Measurements from ENCODE around the gene HBS1L.

The HBS1L gene

GRCh38 chr6:134937426-134937825 lies 117.2 kb downstream of the HBS1L start:
- Histone ChIP-seq H3K4me1 (ENCODE audit: control insufficient read depth, insufficient read depth, low read length) (no peaks in the 10 kb centered on the region), H3K27ac (ENCODE audit: low read length) (no peak overlapping the region), H3K36me3 (ENCODE audit: control insufficient read depth, insufficient read depth, low read length) (no peaks in the 10 kb centered on the region), H3K27me3 (ENCODE audit: control insufficient read depth, insufficient read depth, low read length) (no peaks in the 10 kb centered on the region), H3K9me3 (ENCODE audit: control insufficient read depth, insufficient read depth, low read length) (no peaks in the 10 kb centered on the region), H3K4me3 (ENCODE audit: low read length) (no peak overlapping the region)
- no peak for DNase-seq (ENCODE audit: low read depth, low spot score)
- no CpG with 5 or more reads among the region's 5 CpGs for WGBS (ENCODE audit: insufficient coverage, insufficient read length)

- H3K4me3 ChIP-seq (ENCODE audit: low read length): no peak overlapping the region
Measured at GRCh38 chr6:134936931-134937330, 117.7 kb downstream of the HBS1L start.

GRCh38 chr6:134936476-134936875 lies 118.1 kb downstream of the HBS1L start:
- DNase-seq (ENCODE audit: low read depth, low spot score): no peak
- Histone ChIP-seq H3K27me3 (ENCODE audit: control insufficient read depth, insufficient read depth, low read length) (no peaks in the 10 kb centered on the region), H3K4me3 (ENCODE audit: low read length) (no peak overlapping the region), H3K36me3 (ENCODE audit: control insufficient read depth, insufficient read depth, low read length) (no peaks in the 10 kb centered on the region), H3K4me1 (ENCODE audit: control insufficient read depth, insufficient read depth, low read length) (no peaks in the 10 kb centered on the region), H3K9me3 (ENCODE audit: control insufficient read depth, insufficient read depth, low read length) (no peaks in the 10 kb centered on the region), H3K27ac (ENCODE audit: low read length) (no peak overlapping the region)
- no CpG with 5 or more reads among the region's 5 CpGs for WGBS (ENCODE audit: insufficient coverage, insufficient read length)

More at GRCh38 chr6:134936931-134937330, 117.7 kb downstream of the HBS1L start:
- H3K4me1 ChIP-seq (ENCODE audit: control insufficient read depth, insufficient read depth, low read length): no peaks in the 10 kb centered on the region
- H3K9me3 ChIP-seq (ENCODE audit: control insufficient read depth, insufficient read depth, low read length): no peaks in the 10 kb centered on the region
- no CpG with 5 or more reads among the region's 5 CpGs for WGBS (ENCODE audit: insufficient coverage, insufficient read length)
- no peak overlapping the region for H3K27ac ChIP-seq (ENCODE audit: low read length)
- DNase-seq (ENCODE audit: low read depth, low spot score): no peak
- no peaks in the 10 kb centered on the region for H3K27me3 ChIP-seq (ENCODE audit: control insufficient read depth, insufficient read depth, low read length)
- H3K36me3 ChIP-seq (ENCODE audit: control insufficient read depth, insufficient read depth, low read length): no peaks in the 10 kb centered on the region

GRCh38 chr6:134934793-134935485 lies 119.7 kb downstream of the HBS1L start:
- WGBS (ENCODE audit: insufficient coverage, insufficient read length): no CpG with 5 or more reads among the region's 5 CpGs
- Histone ChIP-seq H3K36me3 (ENCODE audit: control insufficient read depth, insufficient read depth, low read length) (no peaks in the 10 kb centered on the region), H3K4me3 (ENCODE audit: low read length) (no peak overlapping the region), H3K27ac (ENCODE audit: low read length) (no peak overlapping the region), H3K27me3 (ENCODE audit: control insufficient read depth, insufficient read depth, low read length) (no peaks in the 10 kb centered on the region), H3K9me3 (ENCODE audit: control insufficient read depth, insufficient read depth, low read length) (no peaks in the 10 kb centered on the region), H3K4me1 (ENCODE audit: control insufficient read depth, insufficient read depth, low read length) (no peaks in the 10 kb centered on the region)
- no peak for DNase-seq (ENCODE audit: low read depth, low spot score)

- WGBS (ENCODE audit: insufficient coverage, insufficient read length): no CpG with 5 or more reads among the region's 11 CpGs
- no peaks in the 10 kb centered on the region for H3K36me3 ChIP-seq (ENCODE audit: control insufficient read depth, insufficient read depth, low read length)
Measured at GRCh38 chr6:134932535-134933470, 121.8 kb downstream of the HBS1L start.

GRCh38 chr6:134932098-134932497 lies 122.5 kb downstream of the HBS1L start:
- no peaks in the 10 kb centered on the region for H3K36me3 ChIP-seq (ENCODE audit: control insufficient read depth, insufficient read depth, low read length)
- H3K4me1 ChIP-seq (ENCODE audit: control insufficient read depth, insufficient read depth, low read length): no peaks in the 10 kb centered on the region
- H3K27ac ChIP-seq (ENCODE audit: low read length): no peak overlapping the region
- no peaks in the 10 kb centered on the region for H3K27me3 ChIP-seq (ENCODE audit: control insufficient read depth, insufficient read depth, low read length)
- DNase-seq (ENCODE audit: low read depth, low spot score): no peak
- no peaks in the 10 kb centered on the region for H3K9me3 ChIP-seq (ENCODE audit: control insufficient read depth, insufficient read depth, low read length)
- no CpG with 5 or more reads among the region's 5 CpGs for WGBS (ENCODE audit: insufficient coverage, insufficient read length)
- no peak overlapping the region for H3K4me3 ChIP-seq (ENCODE audit: low read length)

More at GRCh38 chr6:134932535-134933470, 121.8 kb downstream of the HBS1L start:
- DNase-seq (ENCODE audit: low read depth, low spot score): no peak
- no peaks in the 10 kb centered on the region for H3K9me3 ChIP-seq (ENCODE audit: control insufficient read depth, insufficient read depth, low read length)
- H3K4me3 ChIP-seq (ENCODE audit: low read length): no peak overlapping the region
- no peaks in the 10 kb centered on the region for H3K27me3 ChIP-seq (ENCODE audit: control insufficient read depth, insufficient read depth, low read length)
- no peak overlapping the region for H3K27ac ChIP-seq (ENCODE audit: low read length)
- H3K4me1 ChIP-seq (ENCODE audit: control insufficient read depth, insufficient read depth, low read length): no peaks in the 10 kb centered on the region

- Histone ChIP-seq H3K4me3 (ENCODE audit: low read length) (no peak overlapping the region), H3K4me1 (ENCODE audit: control insufficient read depth, insufficient read depth, low read length) (no peaks in the 10 kb centered on the region), H3K27ac (ENCODE audit: low read length) (no peak overlapping the region), H3K27me3 (ENCODE audit: control insufficient read depth, insufficient read depth, low read length) (no peaks in the 10 kb centered on the region), H3K9me3 (ENCODE audit: control insufficient read depth, insufficient read depth, low read length) (no peaks in the 10 kb centered on the region), H3K36me3 (ENCODE audit: control insufficient read depth, insufficient read depth, low read length) (no peaks in the 10 kb centered on the region)
- DNase-seq (ENCODE audit: low read depth, low spot score): no peak
- no CpG with 5 or more reads among the region's 6 CpGs for WGBS (ENCODE audit: insufficient coverage, insufficient read length)
Measured at GRCh38 chr6:134930463-134930862, 124.2 kb downstream of the HBS1L start.

- WGBS (ENCODE audit: insufficient coverage, insufficient read length): no CpG with 5 or more reads among the region's 6 CpGs
- H3K36me3 ChIP-seq (ENCODE audit: control insufficient read depth, insufficient read depth, low read length): no peaks in the 10 kb centered on the region
Measured at GRCh38 chr6:134928151-134928900, 126.3 kb downstream of the HBS1L start.

GRCh38 chr6:134925800-134926199 lies 128.8 kb downstream of the HBS1L start:
- no peak for DNase-seq (ENCODE audit: low read depth, low spot score)
- Histone ChIP-seq H3K4me3 (ENCODE audit: low read length) (no peak overlapping the region), H3K36me3 (ENCODE audit: control insufficient read depth, insufficient read depth, low read length) (no peaks in the 10 kb centered on the region), H3K27me3 (ENCODE audit: control insufficient read depth, insufficient read depth, low read length) (no peaks in the 10 kb centered on the region), H3K27ac (ENCODE audit: low read length) (no peak overlapping the region), H3K4me1 (ENCODE audit: control insufficient read depth, insufficient read depth, low read length) (no peaks in the 10 kb centered on the region), H3K9me3 (ENCODE audit: control insufficient read depth, insufficient read depth, low read length) (no peaks in the 10 kb centered on the region)
- WGBS (ENCODE audit: insufficient coverage, insufficient read length): no CpG with 5 or more reads among the region's 3 CpGs

More at GRCh38 chr6:134928151-134928900, 126.3 kb downstream of the HBS1L start:
- Histone ChIP-seq H3K27ac (ENCODE audit: low read length) (no peak overlapping the region), H3K4me1 (ENCODE audit: control insufficient read depth, insufficient read depth, low read length) (no peaks in the 10 kb centered on the region), H3K27me3 (ENCODE audit: control insufficient read depth, insufficient read depth, low read length) (no peaks in the 10 kb centered on the region), H3K9me3 (ENCODE audit: control insufficient read depth, insufficient read depth, low read length) (no peaks in the 10 kb centered on the region), H3K4me3 (ENCODE audit: low read length) (no peak overlapping the region)
- DNase-seq (ENCODE audit: low read depth, low spot score): no peak

GRCh38 chr6:134921721-134922261 lies 132.8 kb downstream of the HBS1L start:
- Histone ChIP-seq H3K36me3 (ENCODE audit: control insufficient read depth, insufficient read depth, low read length) (no peaks in the 10 kb centered on the region), H3K27me3 (ENCODE audit: control insufficient read depth, insufficient read depth, low read length) (no peaks in the 10 kb centered on the region), H3K4me3 (ENCODE audit: low read length) (no peak overlapping the region), H3K27ac (ENCODE audit: low read length) (no peak overlapping the region), H3K4me1 (ENCODE audit: control insufficient read depth, insufficient read depth, low read length) (no peaks in the 10 kb centered on the region), H3K9me3 (ENCODE audit: control insufficient read depth, insufficient read depth, low read length) (no peaks in the 10 kb centered on the region)
- DNase-seq (ENCODE audit: low read depth, low spot score): no peak
- no CpG with 5 or more reads among the region's 6 CpGs for WGBS (ENCODE audit: insufficient coverage, insufficient read length)

Data from iPS DF 6.9 (cell line).